Measurements from ENCODE around the gene PRSS37. TPM values are rescaled to one million over a fixed set of nuclear protein-coding genes. Genes with fewer than 3 reads are reported as not detected.

Gene PRSS37
- total RNA-seq, 4 donors from 2014 or later = not detected

GRCh38 chr7:141876371-141876770 lies 35.1 kb upstream of the PRSS37 start:
- Histone ChIP-seq H3K27me3 (no peaks in the 10 kb centered on the region), H3K4me3 (no peak overlapping the region), H3K9me3 (no peaks in the 10 kb centered on the region), H3K27ac (no peak overlapping the region), H3K4me1 (no peaks in the 10 kb centered on the region), H3K36me3 (no peaks in the 10 kb centered on the region)
- TF ChIP-seq CTCF (IDR thresholded peaks at IDR 0.05) (no peak), POLR2A (IDR thresholded peaks at IDR 0.05) (no peak)
- DNase-seq = no peak

GRCh38 chr7:141875453-141875852 lies 34.2 kb upstream of the PRSS37 start:
- Histone ChIP-seq H3K36me3 (no peaks in the 10 kb centered on the region), H3K4me3 (no peak overlapping the region), H3K9me3 (no peaks in the 10 kb centered on the region), H3K27me3 (no peaks in the 10 kb centered on the region), H3K27ac (no peak overlapping the region), H3K4me1 (no peaks in the 10 kb centered on the region)
- no peak for DNase-seq
- no peak for TF ChIP-seq CTCF (IDR thresholded peaks at IDR 0.05)
- TF ChIP-seq POLR2A (IDR thresholded peaks at IDR 0.05) = no peak

- Histone ChIP-seq H3K36me3 (no peaks in the 10 kb centered on the region), H3K9me3 (no peaks in the 10 kb centered on the region), H3K27ac (no peak overlapping the region), H3K4me3 (no peak overlapping the region), H3K4me1 (no peaks in the 10 kb centered on the region), H3K27me3 (no peaks in the 10 kb centered on the region)
- no peak for TF ChIP-seq CTCF (IDR thresholded peaks at IDR 0.05)
- no peak for TF ChIP-seq POLR2A (IDR thresholded peaks at IDR 0.05)
- DNase-seq = no peak
Observed at GRCh38 chr7:141874787-141875186, 33.5 kb upstream of the PRSS37 start.

- DNase-seq = no peak
- no peak for TF ChIP-seq POLR2A (IDR thresholded peaks at IDR 0.05)
- TF ChIP-seq CTCF (IDR thresholded peaks at IDR 0.05) = no peak
- Histone ChIP-seq H3K9me3 (no peaks in the 10 kb centered on the region), H3K36me3 (no peaks in the 10 kb centered on the region), H3K27me3 (no peaks in the 10 kb centered on the region), H3K4me1 (no peaks in the 10 kb centered on the region), H3K4me3 (no peak overlapping the region), H3K27ac (no peak overlapping the region)
Observed at GRCh38 chr7:141872931-141873330, 31.6 kb upstream of the PRSS37 start.

- no peak for TF ChIP-seq CTCF (IDR thresholded peaks at IDR 0.05)
- no peak for TF ChIP-seq POLR2A (IDR thresholded peaks at IDR 0.05)
- no peaks in the 10 kb centered on the region for H3K9me3 ChIP-seq
- DNase-seq = no peak
Observed at GRCh38 chr7:141866974-141867373, 25.7 kb upstream of the PRSS37 start.

GRCh38 chr7:141864765-141865447 lies 23.6 kb upstream of the PRSS37 start:
- Histone ChIP-seq H3K4me1 (no peaks in the 10 kb centered on the region), H3K36me3 (no peaks in the 10 kb centered on the region), H3K27ac (no peak overlapping the region), H3K4me3 (no peak overlapping the region), H3K27me3 (no peaks in the 10 kb centered on the region), H3K9me3 (no peaks in the 10 kb centered on the region)
- TF ChIP-seq CTCF (IDR thresholded peaks at IDR 0.05) (no peak), POLR2A (IDR thresholded peaks at IDR 0.05) (no peak)
- DNase-seq = no peak

More at GRCh38 chr7:141866974-141867373, 25.7 kb upstream of the PRSS37 start:
- H3K27me3 ChIP-seq = no peaks in the 10 kb centered on the region
- no peak overlapping the region for H3K27ac ChIP-seq
- H3K36me3 ChIP-seq = no peaks in the 10 kb centered on the region
- no peaks in the 10 kb centered on the region for H3K4me1 ChIP-seq
- H3K4me3 ChIP-seq = no peak overlapping the region
